GM21529 (cell line): ENCODE measurements around the gene LIAS.
A peak's percentile ranks its signal among the peaks of the same experiment; 100 is the strongest.

Experiments
- ATAC-seq: cut with Tn5 transposase; IDR thresholded peaks from one replicate; pipeline ENCODE4 v1.9.1; 2021; ENCODE audit not compliant: unreplicated experiment

Gene LIAS

GRCh38 chr4:39527296-39528060, 68.6 kb downstream of the LIAS start, which contains the start of gene UGDH:
Gene UGDH (minus strand): TSS chr4:39527439. CDS start chr4:39521512, 5,927 bp downstream.
- ATAC-seq, result peak; percentile 97

DNA sequence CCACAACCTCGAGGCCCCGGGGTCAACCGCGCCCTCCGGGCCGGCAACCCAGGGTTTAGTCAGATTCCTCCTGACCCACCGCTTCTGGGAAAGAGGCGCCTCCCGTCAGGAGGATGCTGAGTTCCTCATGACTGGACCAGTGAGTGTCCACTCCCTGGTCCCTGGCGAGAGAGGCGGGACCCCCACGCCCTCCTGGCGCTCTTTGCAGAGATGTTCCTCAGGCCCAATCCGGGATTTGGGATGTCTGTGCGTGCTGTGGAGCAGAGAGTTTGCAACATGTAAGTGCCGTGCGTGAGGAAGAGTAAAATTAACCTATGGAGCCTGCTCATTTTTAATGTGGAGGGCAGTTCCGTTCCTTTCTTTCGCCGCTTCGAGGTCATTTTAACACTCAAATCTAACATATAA, 69.2 kb downstream of the LIAS start:
- ATAC-seq, result no peak
